LHCN-M2 (cell line): ENCODE data around the gene RNF148. TPM values are rescaled to one million over a fixed set of nuclear protein-coding genes. Genes with fewer than 3 reads are reported as not detected.

Experiments used
- total RNA-seq: library from RNA; depleted of rRNA; stranded (reverse); fragments of >200 nt; gene quantifications from 2 replicates; pipeline ENCODE4 v1.2.3, GENCODE V29; 2014; rRNA removed

Gene RNF148
- total RNA-seq, 1 experiment from 2014 or later: not detected

Other genes with a start within 250 kb of the RNF148 start
- 0.13 TPM in 1 of 2 replicates, not detected in the other for gene RNF133, start 3.8 kb downstream of the RNF148 start, total RNA-seq
- gene CADPS2, start 183.5 kb upstream of the RNF148 start, total RNA-seq: 0.13 and 0.23 TPM in 2 replicates